Nucleus accumbens (tissue), 56 donors: ENCODE data around the gene CCDC40.

Source experiments
- DNase-seq, 56 donors: peaks; one replicate each; lab custom pipeline; 2025; lab: John Stamatoyannopoulos, UW

The CCDC40 gene

DNA sequence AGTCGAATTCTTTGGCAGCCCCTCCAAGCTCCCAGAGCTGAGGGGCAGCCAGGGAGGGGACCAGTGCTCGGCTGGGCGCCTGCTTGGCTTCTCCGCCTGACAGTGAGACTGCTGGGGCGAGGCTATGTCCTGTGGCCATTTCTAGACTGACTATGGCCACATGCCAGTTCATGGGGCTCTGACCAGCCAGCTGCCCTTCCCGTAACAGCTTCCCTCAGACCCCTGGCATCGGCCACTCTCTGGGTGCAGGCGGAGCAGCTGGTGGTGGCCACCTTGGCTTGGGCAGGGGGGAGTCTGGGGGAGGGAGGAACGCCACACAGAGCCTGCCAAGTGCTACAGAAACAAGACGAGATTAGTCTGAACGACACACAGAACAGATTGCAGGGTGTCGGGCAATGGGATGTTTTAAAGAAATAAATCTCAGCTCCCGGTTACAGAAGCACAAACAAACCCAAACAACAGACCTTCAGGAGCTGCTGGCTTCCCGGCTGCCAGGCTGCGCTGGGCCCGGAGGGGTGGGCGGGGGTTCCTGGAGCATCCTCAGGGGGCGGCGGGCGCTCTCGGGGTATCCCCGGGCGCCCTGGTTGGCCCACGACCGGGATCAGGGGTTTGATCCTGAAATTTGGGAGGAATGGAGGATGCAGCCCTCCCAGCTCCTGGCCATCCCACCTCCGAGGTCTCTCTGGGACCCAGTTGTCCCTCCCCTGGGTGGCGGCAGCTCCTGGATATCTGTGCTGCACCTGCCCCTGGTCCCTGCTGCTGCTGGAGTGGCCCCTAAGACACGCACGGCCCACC lies 35.3 kb upstream of the CCDC40 start:
- DNase-seq, result peak in 5 of 56 donors; percentile 13 to 42 (median 27)

DNA sequence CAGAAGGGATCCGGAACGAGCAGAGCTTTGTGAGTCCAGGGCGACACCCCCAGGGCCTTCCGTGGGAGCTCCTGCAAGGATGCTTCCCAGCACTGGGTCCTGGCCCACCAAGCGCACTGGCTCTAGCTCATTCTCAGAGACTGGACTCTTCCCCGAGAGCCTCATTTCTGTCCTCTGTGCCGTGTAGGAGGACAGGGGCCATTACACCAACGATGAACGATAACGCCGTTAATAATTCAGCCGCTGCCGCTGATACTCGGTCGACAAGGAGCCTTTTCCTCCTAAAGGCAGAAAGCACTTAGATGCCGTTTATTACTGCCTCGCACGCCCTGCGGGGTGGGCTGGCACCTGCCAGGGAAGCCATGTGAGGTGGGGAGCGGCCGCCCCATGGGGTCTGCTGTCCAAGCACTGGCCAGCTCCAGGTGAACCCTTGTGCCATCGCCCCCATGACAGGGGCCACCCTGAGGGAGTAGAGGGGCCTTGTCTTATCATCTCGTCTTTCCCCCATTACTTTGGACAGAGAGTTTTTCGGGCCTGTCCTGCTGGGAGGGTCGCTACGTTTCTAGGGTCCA lies 34.3 kb upstream of the CCDC40 start:
- no peak for DNase-seq

DNA sequence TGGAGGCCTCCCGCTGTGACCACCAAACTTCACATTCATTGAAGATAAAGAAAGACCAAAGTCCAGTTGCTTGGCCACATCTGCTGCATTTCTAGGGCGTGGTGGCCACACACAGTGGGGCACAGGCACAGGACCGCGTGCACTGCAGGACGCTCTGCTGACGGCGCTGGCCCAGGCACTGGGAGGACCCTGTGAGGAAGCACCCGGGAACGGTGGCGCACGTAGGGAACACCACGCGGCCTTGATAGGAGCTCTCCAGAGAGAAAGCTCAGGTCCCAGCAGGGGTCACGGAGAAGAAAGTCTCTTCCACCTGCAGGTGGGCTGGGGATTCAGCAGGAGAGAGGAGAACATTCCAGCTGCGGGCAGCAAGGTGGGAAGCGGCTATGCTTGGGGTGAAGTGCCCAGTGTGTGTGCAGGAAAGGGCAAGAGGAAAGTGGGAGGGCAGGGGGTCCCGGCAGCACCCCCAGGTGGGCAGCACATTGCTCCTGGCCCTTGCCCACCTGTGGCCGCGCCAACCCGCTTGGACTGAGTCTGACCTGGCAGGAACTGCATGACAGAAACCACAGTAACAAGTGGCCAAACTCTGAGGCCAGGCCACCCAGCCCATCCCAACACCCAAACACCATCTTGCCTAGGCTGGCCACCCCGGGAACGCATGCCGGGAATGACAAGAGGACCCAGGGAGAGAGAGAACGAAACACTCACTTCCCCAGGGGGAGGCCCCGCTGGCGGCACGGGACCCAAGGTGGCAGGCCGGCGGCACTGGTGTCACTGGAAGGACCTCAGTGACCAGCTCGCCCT lies 33.6 kb upstream of the CCDC40 start:
- no peak for DNase-seq

DNA sequence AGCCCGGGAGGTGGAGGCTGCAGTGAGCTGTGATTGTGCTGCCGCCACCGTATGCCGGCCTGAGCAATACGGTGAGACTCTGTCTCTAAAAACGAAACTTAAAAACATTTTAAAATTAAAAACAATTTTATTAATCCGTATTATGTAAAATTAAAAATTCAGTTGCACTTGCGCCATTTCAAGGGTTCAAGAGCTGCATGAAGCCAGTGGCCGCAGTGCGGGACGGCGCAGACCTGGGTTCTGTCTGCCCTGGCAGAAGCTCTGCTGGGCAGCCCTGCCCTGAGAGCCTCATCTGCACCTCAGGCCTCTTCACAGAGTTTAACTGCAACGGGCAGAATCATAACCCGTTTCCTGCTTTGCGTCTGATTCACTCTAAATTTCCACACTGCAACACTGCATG lies 32.5 kb upstream of the CCDC40 start:
- no peak for DNase-seq

DNA sequence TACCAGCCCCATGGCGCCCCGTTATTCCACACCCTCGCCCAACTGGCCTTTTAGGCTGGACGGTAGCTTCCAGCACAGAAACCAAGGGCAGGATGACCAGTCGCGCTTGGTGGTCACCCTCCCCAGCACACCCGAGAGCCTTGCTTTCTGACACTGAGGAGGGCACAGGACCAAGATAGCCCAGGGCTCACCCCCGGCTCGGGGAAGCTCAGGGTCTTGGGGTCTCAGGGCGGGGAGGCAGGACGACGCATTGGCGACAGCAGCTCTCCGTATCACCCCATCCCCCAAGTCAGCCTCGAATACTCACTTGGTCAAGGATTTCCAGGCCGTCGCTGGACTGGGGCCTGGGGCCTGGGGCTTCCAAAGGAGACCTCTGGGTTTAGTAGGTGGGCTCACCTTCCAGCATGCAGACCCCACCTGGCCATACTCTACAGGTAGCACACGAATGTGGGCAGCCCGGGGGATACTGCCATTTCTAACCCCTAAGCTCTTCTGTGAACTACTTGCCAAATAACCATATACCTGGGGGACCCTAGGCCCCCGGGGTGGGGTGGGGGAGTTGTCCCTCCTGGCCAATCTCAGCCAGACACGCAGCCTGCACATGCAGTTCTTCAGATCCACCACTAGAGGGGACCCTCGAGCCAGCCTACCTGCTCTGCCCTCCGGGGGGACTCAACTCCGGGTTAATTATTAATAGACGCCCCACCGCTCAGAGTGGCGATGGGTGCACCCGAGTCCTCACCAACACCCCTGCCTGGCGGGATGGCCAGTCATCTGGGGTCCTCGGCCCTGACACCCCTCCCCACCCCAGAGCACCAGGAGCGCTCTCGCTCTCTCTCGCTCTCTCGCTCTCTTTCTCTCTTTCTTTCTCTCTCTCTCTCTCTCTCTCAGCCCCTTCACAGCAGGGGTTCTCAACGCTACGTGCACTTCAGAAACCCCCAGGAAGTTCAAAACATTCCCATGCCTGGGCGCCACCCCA lies 30.8 kb upstream of the CCDC40 start:
- DNase-seq, result peak in 21 of 56 donors; percentile 5 to 54 (median 23)

DNA sequence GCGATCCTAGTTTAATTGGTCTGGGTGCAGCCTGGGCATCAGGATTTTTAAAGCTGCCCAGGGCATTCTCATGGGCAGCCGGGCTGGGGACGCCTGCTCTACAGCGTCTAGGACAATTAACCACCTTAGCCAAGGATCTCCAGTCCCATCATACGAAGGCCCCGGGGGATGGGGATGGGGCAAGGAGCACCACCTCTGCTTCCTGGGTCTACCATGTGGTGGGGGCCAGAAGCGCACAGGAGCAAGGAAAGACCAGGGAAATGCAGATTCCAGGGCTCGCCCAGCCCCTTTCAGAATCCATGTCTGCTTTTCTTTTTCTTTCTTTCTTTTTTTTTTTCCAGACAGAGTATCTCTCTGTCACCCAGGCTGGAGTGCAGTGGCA lies 30.1 kb upstream of the CCDC40 start:
- DNase-seq, result no peak

DNA sequence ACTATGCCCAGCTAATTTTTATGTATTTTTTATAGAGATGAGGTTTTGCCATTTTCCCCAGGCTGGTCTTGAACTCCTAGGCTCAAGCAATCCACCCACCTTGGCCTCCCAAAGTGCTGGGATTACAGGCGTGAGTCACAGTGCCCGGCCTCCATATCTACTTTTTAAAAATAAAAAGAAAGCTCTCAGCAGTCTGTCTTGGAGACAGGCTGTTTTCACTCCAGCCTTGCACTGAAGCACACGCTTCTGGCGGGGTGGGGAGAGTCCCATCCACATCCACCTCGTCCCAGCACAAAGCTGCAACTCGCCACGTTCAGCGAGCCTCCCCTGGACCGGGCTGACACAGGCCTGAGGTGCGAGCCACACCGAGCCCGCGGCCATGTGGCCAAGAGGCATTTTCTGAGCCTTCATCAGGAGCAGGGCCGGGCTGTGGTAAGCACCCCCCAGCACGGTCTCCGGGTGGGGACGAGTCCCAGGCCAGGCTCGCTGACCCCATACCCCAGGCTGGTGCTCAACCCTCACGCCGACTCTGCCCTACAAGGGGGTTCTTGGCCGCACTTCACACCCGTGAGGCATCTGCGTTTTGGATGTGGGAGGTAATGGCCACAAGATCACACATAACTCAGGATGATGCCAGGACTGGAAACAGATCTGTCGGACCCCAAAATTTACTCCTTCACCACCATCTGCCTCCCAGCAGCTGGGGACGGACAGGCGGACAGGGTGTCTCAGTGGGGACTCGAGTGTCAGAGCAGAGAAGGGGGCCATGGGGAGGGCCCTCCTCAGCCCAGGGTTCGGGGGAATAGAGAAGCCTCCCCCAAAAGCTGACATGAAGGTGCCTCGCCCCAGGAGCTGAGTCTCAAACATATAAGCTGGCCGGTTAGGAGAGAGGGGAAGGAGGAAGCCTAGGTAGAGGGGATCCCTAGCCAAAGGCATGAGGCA lies 29.4 kb upstream of the CCDC40 start:
- no peak for DNase-seq

DNA sequence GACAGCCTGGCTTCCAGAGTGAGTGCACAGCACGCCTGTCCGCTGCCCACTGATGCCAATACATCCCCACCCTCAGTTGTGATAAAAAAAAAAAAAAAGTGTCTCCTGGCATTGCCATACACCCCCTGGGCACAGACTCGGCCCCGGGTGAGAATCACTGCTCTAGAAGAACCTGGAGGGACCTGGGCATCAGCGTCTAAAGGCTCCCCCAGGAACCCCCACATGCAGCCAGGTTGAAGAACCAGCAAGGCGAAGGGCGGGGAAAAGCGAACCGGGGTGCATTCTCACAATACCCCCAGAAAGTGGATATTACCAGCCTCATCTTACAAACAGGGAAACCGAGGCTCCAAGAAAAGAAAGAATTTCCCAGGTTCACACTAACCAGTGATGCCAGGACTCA lies 28.5 kb upstream of the CCDC40 start:
- DNase-seq, result no peak

DNA sequence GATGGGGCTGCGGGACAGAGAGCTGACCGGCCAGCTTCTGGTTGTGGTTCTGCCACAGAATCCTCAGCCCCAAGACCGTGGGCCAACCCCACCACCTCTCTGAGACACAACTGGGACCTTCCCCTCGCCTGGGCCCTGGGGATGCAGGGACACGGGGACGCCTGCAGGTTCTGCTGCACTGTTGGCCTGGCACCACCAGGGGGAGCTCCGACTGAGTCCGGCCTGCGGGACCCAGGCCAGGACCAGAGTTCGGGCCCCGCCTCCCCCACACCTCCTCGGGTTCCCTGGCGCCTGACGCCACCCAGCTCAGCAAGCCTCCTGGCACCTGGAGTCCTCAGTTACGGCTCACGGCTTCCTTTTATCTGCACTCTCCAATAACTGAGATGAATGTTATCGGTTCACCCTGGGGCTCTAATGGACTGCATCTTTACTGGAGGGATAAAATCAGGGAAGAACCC lies 28.0 kb upstream of the CCDC40 start:
- peak in 34 of 56 donors; percentile 2 to 72 (median 25) for DNase-seq

DNA sequence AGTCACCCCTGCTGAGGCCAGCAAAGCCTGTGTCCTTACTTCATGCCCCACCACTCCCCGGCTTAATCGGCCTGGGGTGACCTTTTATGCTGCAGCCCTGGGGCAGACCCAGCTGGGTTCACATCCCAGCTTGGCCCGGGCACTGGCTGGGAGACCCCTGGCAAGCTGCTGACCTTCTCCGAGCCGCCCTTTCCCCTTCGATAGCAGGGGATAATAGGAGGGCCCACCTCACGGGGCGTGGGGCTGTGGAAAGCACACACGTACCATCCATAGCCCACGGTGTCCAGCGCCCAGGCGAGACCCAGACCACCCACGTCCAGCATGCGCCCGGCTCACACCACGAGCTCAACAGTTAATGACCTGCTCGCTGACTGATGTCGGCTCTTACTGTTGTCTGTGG lies 27.6 kb upstream of the CCDC40 start:
- no peak for DNase-seq

DNA sequence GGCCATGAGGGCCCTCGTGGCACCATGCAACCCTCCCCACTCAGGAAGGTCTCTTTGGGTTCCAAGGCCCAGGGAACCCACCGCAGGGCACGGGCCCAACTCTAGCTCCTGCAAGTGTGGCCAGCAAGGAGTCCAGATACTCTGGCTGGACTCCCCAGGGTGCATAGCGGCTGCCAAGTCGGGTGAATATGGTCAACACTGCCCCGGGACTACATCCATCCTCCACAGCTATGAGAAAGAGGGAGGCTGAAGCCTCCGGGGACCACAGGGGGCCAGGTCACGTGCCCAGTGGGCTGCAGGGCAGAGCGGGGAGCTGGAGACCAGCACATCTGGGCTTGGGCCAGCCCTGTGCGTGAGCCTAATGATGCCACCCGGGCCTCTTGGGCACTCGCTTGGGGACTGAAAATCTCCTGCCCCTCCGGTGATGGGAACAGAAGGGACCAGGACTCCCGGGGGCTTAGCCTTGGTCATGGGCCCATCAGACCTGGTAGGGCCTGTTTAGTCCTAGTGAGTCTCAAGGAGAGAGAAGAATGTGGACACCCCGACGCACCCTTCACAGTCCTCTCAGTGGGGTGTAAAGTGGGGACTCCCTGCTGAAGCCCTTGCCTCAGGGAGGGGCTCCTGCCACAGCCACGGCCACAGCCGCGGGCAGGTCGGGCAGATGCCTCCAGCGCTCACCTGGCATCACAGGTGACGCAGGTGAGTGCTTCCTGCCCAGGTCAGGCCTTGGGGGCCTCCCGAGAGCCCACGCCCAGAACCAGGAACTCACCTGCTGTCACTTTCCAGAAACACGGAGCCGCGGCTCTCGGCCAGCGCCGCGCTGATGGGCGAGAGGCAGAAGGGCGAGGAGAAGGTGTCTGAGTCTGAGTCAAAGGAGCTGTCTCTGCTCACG lies 26.8 kb upstream of the CCDC40 start:
- DNase-seq, result no peak

DNA sequence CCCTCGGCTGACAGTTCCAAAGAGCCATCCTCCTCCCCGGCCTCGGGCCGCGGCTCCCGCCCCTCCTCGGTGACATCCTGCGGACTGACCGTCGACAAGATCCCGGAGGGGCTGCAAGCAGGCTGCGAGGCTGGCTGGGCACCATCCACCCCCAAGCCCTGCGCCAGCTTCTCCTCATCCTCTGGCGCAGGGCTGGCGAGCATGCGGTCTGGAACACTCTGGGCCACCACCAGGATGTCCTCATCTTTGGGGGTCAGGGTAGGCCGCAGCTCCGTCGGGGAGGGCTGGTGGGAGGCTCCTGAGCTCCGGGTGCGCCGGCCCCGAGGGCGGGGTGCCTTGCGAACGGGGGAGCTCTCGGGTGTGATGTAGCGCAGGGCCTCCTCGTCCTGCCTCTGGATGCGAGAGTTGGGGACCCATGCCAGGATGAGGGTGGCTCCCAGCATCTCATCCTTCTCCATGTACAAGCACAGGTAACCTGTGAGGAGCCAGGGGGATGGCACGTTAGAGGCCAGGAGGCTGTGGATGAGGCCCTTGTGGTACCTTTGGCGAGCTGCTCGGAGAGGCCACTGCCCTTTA lies 26.1 kb upstream of the CCDC40 start:
- DNase-seq, result no peak

DNA sequence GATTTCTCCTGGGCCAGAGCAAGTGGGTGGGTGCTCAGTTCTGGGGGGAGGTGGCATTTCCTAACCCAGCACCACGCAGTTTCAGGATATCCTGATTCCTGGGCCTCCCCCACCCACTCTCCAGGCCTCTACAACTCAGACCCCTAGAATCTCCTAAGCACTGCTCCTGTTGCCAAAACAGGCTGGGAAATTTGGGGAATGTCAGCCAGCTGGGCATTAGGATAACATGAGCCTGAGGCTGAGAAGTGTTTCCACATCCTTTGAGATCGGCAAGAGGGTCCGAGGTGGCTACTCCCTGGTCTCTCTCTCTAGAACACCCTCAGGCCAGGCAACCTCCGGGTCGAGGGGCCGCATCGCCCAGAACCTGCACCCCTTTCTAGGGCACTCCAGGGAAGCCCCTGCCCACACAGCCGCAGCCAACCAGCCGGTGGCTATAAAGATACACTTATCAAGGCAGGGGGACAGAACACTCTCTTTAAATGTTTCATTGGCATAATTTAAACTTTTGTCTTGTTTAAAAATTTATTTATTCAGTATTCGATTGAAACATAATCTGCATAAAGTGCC lies 24.4 kb upstream of the CCDC40 start:
- DNase-seq, result no peak

DNA sequence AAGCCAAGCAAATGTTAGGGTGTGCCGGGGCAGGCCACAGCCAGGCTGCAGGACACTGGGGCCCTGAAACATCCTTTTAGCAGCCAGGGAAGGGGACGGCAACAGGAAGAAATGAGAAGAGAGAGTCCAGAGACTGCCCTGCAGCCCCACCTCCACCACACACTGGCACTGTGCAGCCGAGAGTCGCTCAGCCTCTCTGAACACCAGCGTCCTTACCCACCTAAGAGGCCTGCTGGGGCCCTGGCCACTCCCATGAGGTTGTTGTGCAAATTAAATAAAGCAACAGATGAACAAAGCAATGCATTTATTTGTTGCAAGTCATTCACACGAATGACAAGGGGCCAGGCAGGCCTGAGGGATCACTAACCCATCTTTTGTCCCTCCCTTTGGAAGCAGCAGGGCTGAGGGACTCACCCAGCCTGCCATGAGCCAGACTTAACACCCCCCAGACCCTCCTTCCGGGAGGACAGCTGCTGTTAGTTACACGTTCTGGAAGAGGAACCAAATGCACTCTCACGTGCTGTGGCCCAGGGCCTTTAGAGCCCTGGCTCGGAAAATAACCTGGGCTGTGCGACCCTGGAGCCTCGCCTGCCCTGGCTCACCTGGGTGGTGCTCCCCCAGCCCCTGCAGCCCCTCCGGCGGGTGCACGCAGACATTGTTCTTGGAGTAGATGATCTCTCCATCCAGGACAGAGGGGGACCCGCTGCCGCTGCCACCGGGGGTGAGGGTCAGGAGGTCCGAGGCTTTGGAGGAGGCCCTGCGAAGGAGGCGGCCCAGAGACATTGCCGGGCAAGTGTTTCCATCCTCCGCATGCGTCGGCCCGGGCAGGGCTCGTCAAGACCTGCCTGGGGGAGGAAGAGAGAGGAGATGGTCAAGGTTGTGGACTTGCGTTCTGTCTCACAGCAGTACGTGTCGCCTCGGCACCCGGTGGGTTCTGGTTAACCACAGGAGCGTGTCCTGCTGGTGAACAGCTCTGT lies 23.4 kb upstream of the CCDC40 start:
- no peak for DNase-seq

DNA sequence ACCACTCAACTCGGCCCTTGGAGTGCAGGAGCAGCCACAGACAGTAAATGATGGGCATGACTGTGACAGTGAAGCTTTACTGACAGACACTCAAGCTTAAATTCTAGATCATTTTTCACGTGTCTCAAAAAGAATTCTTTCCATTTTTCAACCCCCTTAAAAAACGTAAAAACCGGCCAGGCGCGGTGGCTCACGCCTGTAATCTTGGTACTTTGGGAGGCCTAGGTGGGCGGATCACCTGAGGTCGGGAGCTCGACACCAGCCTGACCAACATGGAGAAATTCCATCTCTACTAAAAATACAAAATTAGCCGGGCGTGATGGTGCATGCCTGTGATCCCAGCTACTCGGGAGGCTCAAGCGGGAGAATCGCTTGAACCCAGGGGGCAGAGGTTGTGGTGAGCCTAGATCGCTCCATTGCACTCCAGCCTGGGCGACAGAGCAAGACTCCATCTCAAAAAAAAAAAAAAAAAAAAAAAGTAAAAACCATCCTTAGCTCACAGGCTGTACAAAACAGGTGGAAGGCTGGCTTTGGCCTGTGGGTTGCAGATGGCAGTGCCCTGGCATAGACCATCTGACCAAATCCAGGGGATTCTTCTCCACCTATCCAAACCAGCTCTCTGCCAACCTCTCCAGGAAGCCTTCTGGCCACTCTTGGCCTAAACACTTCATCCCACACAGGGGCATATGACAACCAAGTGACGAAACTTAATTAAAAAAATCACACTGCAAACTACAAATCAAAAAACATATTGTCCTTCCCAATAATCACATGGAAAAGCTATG lies 19.0 kb upstream of the CCDC40 start:
- DNase-seq, result no peak
